ENCODE data around the gene RPS15A.
"Not testable (repeated sequence)": the region's sequence is repeated elsewhere in the genome, so short reads cannot be mapped to it uniquely, and the experiment has no call there.

Gene RPS15A

DNA sequence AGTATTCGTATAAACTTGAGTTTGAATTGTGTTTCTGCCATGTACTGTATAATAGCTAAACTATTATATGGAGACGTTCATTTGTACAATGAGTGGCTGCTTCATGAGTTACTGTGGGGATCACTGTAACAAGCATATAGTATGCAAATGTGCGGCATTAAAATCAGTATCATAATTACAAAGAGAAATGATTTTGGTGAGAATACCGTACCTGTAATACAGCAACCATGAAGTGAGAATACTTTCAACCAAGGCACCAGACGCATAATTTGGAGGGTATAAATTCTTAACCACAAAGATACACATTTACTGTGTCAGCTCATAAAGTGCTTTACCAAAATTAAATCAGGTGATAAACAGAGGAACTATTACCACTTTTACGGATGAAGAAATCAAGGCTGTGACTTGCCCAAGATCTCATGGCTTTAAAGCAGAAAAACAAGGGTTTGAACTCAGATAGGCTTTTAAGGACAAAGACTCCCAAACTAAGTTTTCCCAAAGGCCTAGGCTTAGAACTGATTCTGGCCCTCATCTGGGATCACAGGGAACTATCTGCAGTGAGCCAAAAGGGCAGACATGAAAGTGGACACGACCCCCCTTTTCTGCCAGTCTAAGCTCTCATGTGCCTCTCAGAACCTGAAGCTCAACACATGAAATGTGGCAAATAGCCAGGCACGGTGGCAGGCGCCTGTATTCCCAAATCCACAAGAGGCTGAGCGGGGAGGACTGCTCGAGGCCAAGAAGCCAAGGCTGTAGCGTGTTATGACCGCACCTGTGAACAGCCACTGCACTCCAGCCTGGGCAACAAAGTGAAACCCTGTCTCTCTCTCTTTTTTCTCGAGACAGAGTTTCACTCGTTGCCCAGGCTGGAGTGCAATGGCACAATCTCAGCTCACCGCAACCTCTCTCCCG, 6.4 kb downstream of the RPS15A start:
- TF ChIP-seq CTCF (conservative IDR thresholded peaks at IDR 0.05; ENCODE audit: low read depth, low read length), result no peak
- DNase-seq (ENCODE audit: low read depth), result no peak
- H3K4me3 ChIP-seq (ENCODE audit: low read length), result no peak overlapping the region

GRCh38 chr16:18782697-18783429, 7.3 kb downstream of the RPS15A start:
- no peak for TF ChIP-seq CTCF (conservative IDR thresholded peaks at IDR 0.05; ENCODE audit: low read depth, low read length)
- no peak overlapping the region for H3K4me3 ChIP-seq (ENCODE audit: low read length)
- no peak for DNase-seq (ENCODE audit: low read depth)

GRCh38 chr16:18781232-18781631, 8.9 kb downstream of the RPS15A start:
- not testable (repeated sequence) for H3K4me3 ChIP-seq (ENCODE audit: low read length); DNase-seq (ENCODE audit: low read depth)

- not testable (repeated sequence) for DNase-seq (ENCODE audit: low read depth)
These were observed 9.6 kb downstream of the RPS15A start for GRCh38 chr16:18780460-18781026.

DNA sequence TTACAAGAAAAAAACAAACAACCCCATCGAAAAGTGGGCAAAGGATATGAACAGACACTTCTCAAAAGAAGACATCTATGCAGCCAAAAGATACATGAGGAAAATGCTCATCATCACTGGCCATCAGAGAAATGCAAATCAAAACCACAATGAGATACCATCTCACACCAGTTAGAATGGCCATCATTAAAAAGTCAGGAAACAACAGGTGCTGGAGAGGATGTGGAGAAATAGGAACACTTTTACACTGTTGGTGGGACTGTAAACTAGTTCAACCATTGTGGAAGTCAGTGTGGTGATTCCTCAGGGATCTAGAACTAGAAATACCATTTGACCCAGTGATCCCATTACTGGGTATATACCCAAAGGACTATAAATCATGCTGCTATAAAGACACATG, 12.5 kb downstream of the RPS15A start:
- not testable (repeated sequence) for DNase-seq (ENCODE audit: low read depth); H3K4me3 ChIP-seq (ENCODE audit: low read length)

More at GRCh38 chr16:18780460-18781026, 9.6 kb downstream of the RPS15A start:
- H3K4me3 ChIP-seq (ENCODE audit: low read length), result not testable (repeated sequence)

DNA sequence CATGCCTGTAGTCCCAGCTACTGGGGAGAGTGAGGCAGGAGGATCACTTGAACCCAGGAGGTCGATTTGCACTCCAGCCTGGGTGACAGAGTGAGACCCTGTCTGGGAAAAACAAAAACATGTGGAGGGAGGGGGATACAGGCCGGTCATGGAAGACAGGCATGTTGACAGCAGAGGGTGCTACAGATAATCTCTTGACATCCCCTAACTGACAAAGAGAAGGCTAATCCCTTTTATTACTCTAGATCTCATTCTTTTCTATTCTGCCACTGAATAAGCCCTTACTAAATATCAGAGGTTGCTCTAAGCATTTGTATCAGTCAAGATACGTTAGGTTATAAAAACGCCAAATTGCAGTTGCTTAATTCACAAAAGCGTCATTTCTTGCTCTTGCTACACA, 13.8 kb downstream of the RPS15A start:
- not testable (repeated sequence) for H3K4me3 ChIP-seq (ENCODE audit: low read length); DNase-seq (ENCODE audit: low read depth)

DNA sequence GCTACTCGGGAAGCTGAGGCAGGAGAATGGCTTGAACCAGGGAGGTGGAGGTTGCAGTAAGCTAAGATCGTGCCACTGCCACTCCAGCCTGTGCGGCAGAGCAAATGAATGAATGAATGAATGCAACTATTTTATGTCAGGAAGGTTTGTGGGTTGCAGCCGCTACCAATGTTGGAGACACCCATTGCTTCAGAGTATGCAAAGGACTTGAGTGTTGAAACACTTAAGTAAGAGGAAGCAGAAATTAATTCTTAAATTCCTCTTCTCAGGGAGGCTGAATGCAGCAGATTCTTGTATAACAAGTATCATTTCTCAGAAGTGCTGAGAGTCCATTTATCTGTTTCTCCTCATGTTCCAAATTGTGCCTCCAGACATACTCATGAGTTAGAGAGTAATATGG, 15.5 kb downstream of the RPS15A start:
- not testable (repeated sequence) for DNase-seq (ENCODE audit: low read depth); H3K4me3 ChIP-seq (ENCODE audit: low read length)

- DNase-seq (ENCODE audit: low read depth); H3K4me3 ChIP-seq (ENCODE audit: low read length): not testable (repeated sequence)
These were observed 18.0 kb downstream of the RPS15A start for GRCh38 chr16:18772171-18772570.

DNA sequence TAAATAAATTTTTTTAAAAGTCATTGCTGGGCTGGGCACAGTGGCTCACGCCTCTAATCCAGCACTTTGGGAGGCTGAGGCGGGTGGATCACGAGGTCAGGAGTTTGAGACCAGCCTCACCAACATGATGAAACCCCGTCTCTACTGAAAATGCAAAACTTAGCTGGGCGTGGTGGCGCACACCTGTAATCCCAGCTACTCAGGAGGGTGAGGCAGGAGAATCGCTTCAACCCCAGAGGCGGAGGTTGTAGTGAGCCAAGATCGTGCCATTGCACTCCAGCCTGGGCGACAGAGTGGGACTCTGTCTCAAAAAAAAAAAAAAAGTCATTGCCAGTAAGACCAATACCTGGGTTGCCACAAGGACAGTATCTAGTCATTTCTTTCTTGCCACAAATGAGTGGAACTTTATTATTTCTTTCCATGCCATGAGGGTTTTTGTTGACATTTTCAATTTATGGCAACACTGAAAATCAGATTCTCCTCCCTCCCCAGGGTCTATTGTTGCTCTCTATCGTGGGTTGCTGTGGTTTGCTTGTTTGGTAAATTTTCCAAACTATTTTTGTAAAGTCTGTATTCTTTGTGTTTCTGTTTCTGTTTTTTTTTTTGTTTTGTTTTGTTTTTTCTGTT, 19.7 kb downstream of the RPS15A start:
- DNase-seq (ENCODE audit: low read depth); H3K4me3 ChIP-seq (ENCODE audit: low read length): not testable (repeated sequence)

DNA sequence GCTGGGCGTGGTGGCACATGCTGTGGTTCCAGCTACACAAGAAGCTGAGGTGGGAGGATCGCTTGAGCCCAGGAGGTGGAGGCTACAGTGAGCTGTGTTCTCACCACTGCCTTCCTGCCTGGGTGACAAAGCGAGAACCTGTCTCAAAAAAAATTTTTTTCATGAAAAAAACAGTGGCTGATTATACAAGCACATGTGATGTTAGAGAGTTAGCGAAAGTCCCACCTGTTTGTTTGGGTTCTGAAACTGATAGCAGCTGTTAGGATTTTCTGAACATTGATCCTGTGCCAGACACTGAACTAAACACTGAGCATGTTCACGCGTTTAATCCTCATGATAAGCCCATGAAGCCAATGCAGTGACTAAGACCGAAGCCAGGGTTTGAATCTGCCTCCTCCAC, 22.9 kb downstream of the RPS15A start:
- DNase-seq (ENCODE audit: low read depth); H3K4me3 ChIP-seq (ENCODE audit: low read length): not testable (repeated sequence)

DNA sequence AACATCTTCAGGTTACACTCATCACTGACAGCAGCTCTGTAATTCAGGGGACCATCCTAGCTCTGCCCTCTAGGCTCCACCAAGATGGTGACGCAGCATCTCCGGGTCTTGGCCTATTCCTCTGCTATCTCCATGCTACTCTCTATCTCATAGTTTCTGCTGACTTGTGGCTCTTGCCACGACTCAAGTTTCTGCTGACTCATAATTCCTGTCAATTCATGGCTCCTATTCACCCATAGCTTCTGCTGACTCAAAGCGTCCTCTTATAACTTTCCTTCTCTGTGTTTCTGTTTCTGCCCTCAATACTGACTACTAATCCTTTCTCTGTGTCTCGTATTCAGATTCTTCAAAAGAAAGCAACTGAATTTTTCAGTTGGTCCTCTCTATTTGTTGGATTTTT, 27.4 kb downstream of the RPS15A start:
- not testable (repeated sequence) for DNase-seq (ENCODE audit: low read depth); H3K4me3 ChIP-seq (ENCODE audit: low read length)

Data from retinal pigment epithelial cell (primary cell).